SU-DHL-6 (cell line): Measurements from ENCODE around the gene GLS.

ENCODE experiments used
- H2AFZ ChIP-seq: fragments of 200-600 bp; sonication (generic); 2 replicates; pipeline ENCODE4 v1.6.1; 2014; ENCODE audit warnings: low read depth, mild to moderate bottlenecking, moderate library complexity, mixed read lengths, antibody characterized with exemption, low read length; ENCODE audit not compliant: severe bottlenecking
- H3F3A ChIP-seq: fragments of 200-600 bp; shearing (Covaris generic); 2 replicates; pipeline ENCODE4 v1.6.0; 2016; ENCODE audit warnings: antibody characterized with exemption, mild to moderate bottlenecking; ENCODE audit not compliant: insufficient read depth
- H3K27ac ChIP-seq: fragments of 200-600 bp; sonication (generic); 2 replicates; pipeline ENCODE4 v1.5.1; 2016; ENCODE audit warnings: low read depth, mild to moderate bottlenecking, low read length, moderate library complexity, mixed read lengths
- H3K27me3 ChIP-seq: fragments of 200-600 bp; sonication (generic), shearing (Covaris generic); 2 replicates; pipeline ENCODE4 v1.6.0; 2014; ENCODE audit warnings: mild to moderate bottlenecking, low read length
- H3K36me3 ChIP-seq: fragments of 200-600 bp; sonication (generic); 2 replicates; pipeline ENCODE4 v1.6.1; 2014; ENCODE audit warnings: mild to moderate bottlenecking, low read length, mixed read lengths
- H3K4me2 ChIP-seq: fragments of 300-600, 200-600 bp; shearing (Covaris generic), sonication (generic); 2 replicates; pipeline ENCODE4 v1.6.0; 2014; ENCODE audit warnings: low read length, low read depth, mild to moderate bottlenecking; ENCODE audit not compliant: poor library complexity, severe bottlenecking
- H3K4me3 ChIP-seq: fragments of 200-600 bp; sonication (generic); 2 replicates; pipeline ENCODE4 v1.5.1; 2014; ENCODE audit warnings: antibody characterized with exemption, low read length, mild to moderate bottlenecking, mixed read lengths; ENCODE audit not compliant: insufficient read depth, poor library complexity, severe bottlenecking
- H3K79me2 ChIP-seq: fragments of 200-600 bp; sonication (generic); 2 replicates; pipeline ENCODE4 v1.6.1; 2014; ENCODE audit warnings: mild to moderate bottlenecking, low read length, moderate library complexity; ENCODE audit not compliant: insufficient read depth
- H3K9ac ChIP-seq: fragments of 200-600 bp; sonication (generic); 2 replicates; pipeline ENCODE4 v1.7.0; 2014; ENCODE audit warnings: mild to moderate bottlenecking, low read length
- H3K9me2 ChIP-seq: fragments of 200-600 bp; sonication (generic); replicated peaks from 2 replicates; pipeline ENCODE4 v1.6.1; 2014; ENCODE audit warnings: low read length; ENCODE audit not compliant: insufficient read depth
- H3K9me3 ChIP-seq: fragments of 200-600 bp; sonication (generic); 2 replicates; pipeline ENCODE4 v1.6.1; 2014; ENCODE audit warnings: low read length, mixed read lengths; ENCODE audit not compliant: insufficient read depth
- H4K20me1 ChIP-seq: fragments of 200-600 bp; sonication (generic); 2 replicates; pipeline ENCODE4 v1.6.1; 2014; ENCODE audit warnings: low read depth, mild to moderate bottlenecking, antibody characterized with exemption, low read length, moderate library complexity, mixed read lengths
- EZH2phosphoT487 ChIP-seq: fragments of 200-600 bp; sonication (generic), shearing (Covaris generic); conservative IDR thresholded peaks from 2 replicates; pipeline ENCODE4 v1.6.1; 2018; ENCODE audit warnings: mild to moderate bottlenecking, antibody characterized with exemption, low read length, moderate library complexity, mixed read lengths
- TF ChIP-seq, protein P1 (sequence below): fragments of 200-600 bp; sonication (generic); IDR thresholded peaks from one replicate; pipeline ENCODE4 v1.5.1; 2017; ENCODE audit warnings: antibody characterized with exemption, mild to moderate bottlenecking, low read length, moderate library complexity; ENCODE audit not compliant: insufficient read depth, poor library complexity, severe bottlenecking

GLS gene

DNA sequence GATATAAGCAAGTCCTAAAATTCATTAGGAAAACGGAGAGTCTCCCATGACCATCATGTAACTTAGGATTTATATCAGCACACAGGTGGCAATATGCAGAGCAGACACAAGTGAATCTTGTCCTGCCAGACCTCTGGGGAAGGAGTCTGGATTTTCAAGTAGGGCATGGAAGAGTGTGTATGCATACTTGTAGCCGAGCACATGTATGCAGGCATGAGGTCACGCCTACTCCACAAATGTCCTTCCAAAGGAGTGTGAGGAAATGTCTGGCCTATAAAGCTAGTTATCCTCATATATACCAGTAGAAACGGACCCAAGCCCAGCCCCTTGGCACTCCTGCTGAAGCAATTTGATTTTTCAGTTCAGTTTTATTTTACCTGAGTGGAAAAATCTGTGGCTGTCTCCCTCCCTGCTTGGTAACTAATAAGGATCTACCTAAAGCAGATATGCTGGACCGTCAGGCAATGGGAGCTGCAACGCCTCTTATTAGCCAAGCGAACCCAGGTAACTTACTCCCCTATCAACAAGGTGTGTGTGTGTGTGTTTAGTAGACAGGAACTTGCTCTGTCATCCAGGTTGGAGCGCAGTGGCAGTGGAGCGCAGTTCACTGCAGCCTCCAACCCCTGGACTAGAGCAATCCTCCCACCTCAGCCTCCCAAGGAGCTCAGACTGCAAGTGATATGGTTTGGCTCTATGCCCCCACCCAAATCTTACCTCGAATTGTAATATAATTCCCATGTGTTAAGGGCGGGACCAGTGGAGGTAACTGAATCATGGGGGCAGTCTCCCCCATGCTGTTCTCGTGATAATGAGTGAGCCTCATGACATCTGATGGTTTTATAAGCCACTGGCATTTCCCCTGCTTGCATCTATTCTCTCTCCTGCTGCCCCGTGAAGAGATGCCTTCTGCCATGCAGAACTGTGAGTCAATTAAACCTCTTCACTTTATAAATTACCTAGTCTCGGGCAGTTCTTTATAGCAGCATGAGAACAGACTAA is 130.6 kb downstream of the GLS start:
- H3K9me2 ChIP-seq = no peaks in the 10 kb centered on the region
- H3K4me3 ChIP-seq = no peak overlapping the region
- H3K9me3 ChIP-seq = no peaks in the 10 kb centered on the region
- H2AFZ ChIP-seq = no peak overlapping the region
- no peak overlapping the region for H3K27ac ChIP-seq
- TF ChIP-seq, protein P1, sequence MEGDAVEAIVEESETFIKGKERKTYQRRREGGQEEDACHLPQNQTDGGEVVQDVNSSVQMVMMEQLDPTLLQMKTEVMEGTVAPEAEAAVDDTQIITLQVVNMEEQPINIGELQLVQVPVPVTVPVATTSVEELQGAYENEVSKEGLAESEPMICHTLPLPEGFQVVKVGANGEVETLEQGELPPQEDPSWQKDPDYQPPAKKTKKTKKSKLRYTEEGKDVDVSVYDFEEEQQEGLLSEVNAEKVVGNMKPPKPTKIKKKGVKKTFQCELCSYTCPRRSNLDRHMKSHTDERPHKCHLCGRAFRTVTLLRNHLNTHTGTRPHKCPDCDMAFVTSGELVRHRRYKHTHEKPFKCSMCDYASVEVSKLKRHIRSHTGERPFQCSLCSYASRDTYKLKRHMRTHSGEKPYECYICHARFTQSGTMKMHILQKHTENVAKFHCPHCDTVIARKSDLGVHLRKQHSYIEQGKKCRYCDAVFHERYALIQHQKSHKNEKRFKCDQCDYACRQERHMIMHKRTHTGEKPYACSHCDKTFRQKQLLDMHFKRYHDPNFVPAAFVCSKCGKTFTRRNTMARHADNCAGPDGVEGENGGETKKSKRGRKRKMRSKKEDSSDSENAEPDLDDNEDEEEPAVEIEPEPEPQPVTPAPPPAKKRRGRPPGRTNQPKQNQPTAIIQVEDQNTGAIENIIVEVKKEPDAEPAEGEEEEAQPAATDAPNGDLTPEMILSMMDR = no peak
- H3K9ac ChIP-seq = no peak overlapping the region
- H3K27me3 ChIP-seq = no peaks in the 10 kb centered on the region
- peaks cover 15% of the 10 kb centered on the region; the same call in 1 of the 2 replicates for H3K36me3 ChIP-seq
- H3K4me2 ChIP-seq = no peak overlapping the region
- H4K20me1 ChIP-seq = no peaks in the 10 kb centered on the region
- no peaks in the 10 kb centered on the region for H3F3A ChIP-seq
- H3K79me2 ChIP-seq = peaks cover 12% of the 10 kb centered on the region; the same call in 1 of the 2 replicates

DNA sequence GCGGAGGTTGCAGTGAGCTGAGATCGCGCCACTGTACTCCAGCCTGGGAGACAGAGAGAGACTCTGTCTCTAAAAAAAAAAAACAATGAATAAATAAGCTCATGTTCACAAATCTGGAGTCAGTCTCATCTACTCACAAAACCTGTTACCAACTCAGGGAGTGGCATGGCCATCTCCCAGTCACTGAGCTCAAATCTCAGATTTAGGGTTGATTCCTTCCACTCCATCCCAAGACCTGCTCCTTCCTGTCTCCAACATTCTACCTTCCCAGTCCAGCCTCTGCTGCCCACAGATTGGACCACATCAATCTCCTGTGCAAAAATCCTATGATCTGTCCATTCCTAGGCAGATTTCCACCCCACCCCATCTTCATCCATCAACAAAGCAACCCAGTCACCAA is 131.7 kb downstream of the GLS start:
- Histone ChIP-seq H3K27ac (no peak overlapping the region), H2AFZ (no peak overlapping the region), H3K27me3 (no peaks in the 10 kb centered on the region), H3K9me3 (no peaks in the 10 kb centered on the region), H3K9ac (no peak overlapping the region), H3K4me3 (no peak overlapping the region), H3K79me2 (peaks cover 12% of the 10 kb centered on the region; the same call in 1 of the 2 replicates), H4K20me1 (no peaks in the 10 kb centered on the region), H3K4me2 (peak overlapping the region; percentile 95), H3F3A (no peaks in the 10 kb centered on the region), H3K36me3 (peaks cover 11% of the 10 kb centered on the region; the same call in 1 of the 2 replicates), H3K9me2 (no peaks in the 10 kb centered on the region)
- TF ChIP-seq EZH2phosphoT487 = no peak
- TF ChIP-seq, protein P1 = no peak

DNA sequence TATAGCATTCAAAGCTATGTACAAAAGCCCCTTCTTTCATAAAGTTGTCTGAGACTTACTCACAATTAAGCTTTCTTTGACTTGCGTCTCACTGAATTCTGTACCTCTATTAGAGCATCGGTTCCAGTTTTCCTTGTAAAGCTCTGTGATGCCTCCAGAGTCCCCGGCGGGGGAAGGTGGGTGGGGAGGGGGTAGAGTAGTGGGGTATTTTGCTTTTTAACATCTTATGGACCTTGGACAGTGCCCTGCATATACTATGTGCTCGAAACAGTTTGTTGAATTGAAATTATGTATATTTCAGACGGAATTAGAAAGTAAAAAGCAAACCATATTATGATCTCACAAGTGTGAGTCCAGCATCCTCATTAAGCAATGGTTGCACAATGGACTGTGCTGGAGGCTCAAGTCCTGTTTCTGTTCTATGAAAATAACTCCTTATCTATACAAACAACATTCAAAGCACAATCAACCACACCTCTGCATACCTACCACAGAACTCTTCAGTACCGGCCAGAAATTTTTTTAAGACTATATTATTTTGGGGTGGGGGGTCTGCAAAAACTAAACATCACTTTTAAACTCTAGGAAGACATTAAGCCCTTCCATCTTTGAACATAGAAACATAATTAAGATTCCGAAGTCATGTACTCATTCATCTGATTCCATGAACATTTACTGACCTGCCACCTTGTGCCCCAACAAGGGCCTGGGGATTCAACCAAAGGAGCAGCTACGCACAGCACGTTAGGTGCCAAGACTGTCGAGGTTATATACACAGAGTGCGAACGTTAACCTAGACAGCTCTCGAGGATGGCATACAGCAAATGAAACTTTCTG is 132.4 kb downstream of the GLS start:
- no peak for TF ChIP-seq EZH2phosphoT487
- TF ChIP-seq, protein P1 = no peak
- peaks cover 12% of the 10 kb centered on the region; the same call in 1 of the 2 replicates for H3K79me2 ChIP-seq
- no peaks in the 10 kb centered on the region for H3K27me3 ChIP-seq
- peaks cover 9% of the 10 kb centered on the region; the same call in 1 of the 2 replicates for H3K36me3 ChIP-seq
- H3K27ac ChIP-seq = no peak overlapping the region
- H3K4me2 ChIP-seq = peak overlapping the region; percentile 95
- peak overlapping the region; percentile 80 for H3K4me3 ChIP-seq
- no peaks in the 10 kb centered on the region for H3F3A ChIP-seq
- H2AFZ ChIP-seq = peak overlapping the region; percentile 88
- H4K20me1 ChIP-seq = no peaks in the 10 kb centered on the region
- H3K9ac ChIP-seq = peak overlapping the region; percentile 83
- H3K9me3 ChIP-seq = no peaks in the 10 kb centered on the region
- H3K9me2 ChIP-seq = no peaks in the 10 kb centered on the region
